GM10266 (cell line): Measurements from ENCODE around the gene LRRC61.

ENCODE experiments used
- DNase-seq: peaks from one replicate; pipeline ENCODE4 v3.0.0; 2012; ENCODE audit errors: extremely low spot score
- CTCF ChIP-seq: IDR thresholded peaks from 2 replicates; pipeline ENCODE4 v1.5.1; 2012; ENCODE audit warnings: mild to moderate bottlenecking, low read depth; ENCODE audit not compliant: control insufficient read depth, insufficient read depth; ENCODE audit errors: missing control alignments

Gene LRRC61

DNA sequence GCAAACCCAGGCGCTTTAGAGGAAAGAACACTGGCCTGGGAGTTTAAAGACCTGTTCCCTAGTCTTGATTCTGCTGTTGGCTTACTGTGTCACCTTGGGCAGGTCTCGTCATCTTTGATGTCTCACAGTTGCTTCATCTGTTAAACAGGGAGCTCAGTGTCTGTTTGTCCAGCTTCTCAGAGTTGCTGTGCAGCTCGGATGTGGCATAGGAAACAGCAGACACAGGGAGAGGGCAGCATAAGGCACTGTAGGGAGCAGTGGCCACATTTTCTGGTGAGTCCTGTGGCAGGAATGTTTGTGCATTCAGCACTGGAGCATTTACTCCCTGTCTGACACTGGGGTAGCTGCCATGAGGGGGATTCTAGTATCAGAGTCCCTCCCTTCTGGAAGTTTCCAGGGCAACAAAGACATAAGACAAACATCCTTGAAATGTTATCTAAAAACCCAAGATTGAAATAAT, 47.5 kb downstream of the LRRC61 start:
- DNase-seq = no peak
- TF ChIP-seq CTCF = no peak

DNA sequence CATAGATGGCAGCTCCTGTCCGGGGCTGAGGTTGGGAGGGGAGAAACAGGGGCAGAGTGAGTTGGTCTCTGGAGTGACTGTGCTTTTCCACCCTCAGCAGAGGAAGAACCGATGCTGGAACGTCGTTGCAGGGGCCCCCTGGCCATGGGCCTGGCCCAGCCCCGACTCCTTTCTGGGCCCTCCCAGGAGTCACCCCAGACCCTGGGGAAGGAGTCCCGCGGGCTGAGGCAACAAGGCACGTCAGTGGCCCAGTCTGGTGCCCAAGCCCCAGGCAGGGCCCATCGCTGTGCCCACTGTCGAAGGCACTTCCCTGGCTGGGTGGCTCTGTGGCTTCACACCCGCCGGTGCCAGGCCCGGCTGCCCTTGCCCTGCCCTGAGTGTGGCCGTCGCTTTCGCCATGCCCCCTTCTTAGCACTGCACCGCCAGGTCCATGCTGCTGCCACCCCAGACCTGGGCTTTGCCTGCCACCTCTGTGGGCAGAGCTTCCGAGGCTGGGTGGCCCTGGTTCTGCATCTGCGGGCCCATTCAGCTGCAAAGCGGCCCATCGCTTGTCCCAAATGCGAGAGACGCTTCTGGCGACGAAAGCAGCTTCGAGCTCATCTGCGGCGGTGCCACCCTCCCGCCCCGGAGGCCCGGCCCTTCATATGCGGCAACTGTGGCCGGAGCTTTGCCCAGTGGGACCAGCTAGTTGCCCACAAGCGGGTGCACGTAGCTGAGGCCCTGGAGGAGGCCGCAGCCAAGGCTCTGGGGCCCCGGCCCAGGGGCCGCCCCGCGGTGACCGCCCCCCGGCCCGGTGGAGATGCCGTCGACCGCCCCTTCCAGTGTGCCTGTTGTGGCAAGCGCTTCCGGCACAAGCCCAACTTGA, 48.2 kb downstream of the LRRC61 start:
- no peak for TF ChIP-seq CTCF

DNA sequence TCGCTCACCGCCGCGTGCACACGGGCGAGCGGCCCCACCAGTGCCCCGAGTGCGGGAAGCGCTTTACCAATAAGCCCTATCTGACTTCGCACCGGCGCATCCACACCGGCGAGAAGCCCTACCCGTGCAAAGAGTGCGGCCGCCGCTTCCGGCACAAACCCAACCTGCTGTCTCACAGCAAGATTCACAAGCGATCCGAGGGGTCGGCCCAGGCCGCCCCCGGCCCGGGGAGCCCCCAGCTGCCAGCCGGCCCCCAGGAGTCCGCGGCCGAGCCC, 48.8 kb downstream of the LRRC61 start:
- DNase-seq = no peak
- TF ChIP-seq CTCF = no peak

More for the DNA sequence above, 48.2 kb downstream of the LRRC61 start:
- DNase-seq = no peak

- TF ChIP-seq CTCF = no peak
- no peak for DNase-seq
Measured at GRCh38 chr7:150372271-150373048, 49.3 kb downstream of the LRRC61 start.

- no peak for TF ChIP-seq CTCF
- no peak for DNase-seq
Measured at GRCh38 chr7:150373049-150373801, 50.1 kb downstream of the LRRC61 start.

DNA sequence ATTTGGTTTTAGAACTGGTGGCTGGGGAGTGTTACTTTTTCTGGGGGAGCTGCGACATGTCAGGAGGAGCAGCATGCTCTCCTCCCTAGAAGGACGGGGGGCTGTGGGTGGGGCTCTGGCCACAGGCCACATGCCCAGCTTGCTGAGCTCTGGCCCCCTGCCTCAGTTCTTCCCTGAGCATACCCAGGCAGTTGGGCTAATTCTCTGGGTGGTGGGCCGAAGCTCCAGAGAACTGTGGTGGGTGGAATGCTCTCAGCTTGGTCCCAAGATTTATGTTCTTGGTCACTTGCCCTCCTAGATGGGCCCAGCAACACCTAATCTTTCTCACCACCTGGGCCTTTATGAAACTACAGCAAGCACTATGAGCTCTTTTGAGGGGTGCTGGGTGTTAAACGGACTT, 50.9 kb downstream of the LRRC61 start:
- TF ChIP-seq CTCF = no peak
- DNase-seq = no peak
